ENCODE results near the gene ATP13A4.

ATP13A4 gene

DNA sequence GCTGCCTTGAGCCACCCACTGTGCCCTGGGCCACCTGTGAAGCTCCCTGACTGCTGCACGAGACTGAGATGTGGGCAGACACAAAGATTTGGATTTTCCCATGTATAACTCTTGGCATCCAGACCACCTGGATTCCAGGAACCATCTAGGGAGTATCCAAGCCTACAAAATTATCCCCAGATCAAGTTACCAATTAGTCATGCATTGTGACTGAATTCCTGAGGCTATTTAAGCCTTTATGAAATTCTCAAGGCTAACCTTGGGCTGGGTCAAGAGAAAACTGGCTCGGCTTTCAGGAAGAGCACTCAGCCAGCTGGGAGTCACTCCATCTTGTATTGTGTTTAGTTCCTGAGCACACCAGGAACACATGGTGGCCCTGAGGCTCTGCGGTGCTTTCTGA is 162.8 kb downstream of the ATP13A4 start:
- DNase-seq = no peak

DNA sequence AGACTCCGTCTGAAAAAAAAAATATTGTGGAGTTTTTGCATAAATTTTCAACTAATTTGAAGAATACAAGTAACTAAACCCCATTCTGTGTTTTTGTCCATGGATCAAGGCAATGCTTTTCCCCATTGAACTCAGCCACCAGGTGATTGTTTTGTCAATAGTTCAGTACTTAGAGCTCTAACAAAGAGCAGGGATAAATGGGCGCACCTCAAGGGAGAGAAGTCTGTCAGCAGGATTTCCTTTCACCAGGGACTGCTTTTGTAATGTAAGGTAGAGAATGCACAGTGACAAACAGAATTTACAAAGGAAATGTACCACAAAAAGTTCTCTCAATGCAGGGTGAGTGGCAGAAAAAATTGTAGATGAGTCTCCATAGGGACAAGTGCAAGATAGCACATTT is 165.4 kb downstream of the ATP13A4 start:
- no peak for DNase-seq

DNA sequence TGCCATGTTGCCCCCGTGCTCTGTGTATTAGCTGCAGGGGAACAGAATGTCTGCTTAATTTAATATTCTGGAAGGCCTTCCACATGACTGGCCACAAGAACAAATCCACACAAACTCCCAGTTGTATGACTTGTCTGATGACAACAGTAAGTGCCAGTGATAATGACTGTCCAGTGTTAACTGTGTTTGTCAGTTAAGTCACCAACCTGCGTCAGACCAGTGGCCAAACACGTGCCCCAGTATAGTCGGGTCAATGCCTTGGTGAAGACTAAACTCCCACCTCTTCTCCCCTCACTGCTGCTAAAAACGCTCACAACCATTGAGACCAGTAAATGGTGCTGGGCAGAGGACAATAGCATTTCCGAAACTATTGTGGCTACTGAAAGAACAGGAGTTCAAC is 166.3 kb downstream of the ATP13A4 start:
- DNase-seq = no peak

DNA sequence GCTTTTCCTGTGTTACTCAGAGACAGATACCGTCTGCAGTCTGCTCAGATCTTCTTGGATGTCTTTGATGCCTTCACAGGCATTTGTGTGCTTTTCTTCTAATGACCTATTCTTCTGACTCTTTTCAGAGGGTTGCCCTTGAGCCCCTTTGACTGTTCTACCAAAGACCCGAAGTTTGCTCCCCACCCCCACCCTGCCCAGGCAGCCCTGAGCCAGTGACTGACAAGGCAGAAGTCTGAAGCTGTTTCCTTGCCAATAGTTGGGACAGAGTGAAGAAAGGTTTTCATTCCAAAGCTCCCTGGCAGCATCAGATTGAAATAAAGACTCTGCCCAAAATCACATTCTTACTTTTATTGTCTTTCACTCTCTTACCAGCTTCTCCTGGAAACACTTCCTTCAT is 167.1 kb downstream of the ATP13A4 start:
- no peak for DNase-seq

DNA sequence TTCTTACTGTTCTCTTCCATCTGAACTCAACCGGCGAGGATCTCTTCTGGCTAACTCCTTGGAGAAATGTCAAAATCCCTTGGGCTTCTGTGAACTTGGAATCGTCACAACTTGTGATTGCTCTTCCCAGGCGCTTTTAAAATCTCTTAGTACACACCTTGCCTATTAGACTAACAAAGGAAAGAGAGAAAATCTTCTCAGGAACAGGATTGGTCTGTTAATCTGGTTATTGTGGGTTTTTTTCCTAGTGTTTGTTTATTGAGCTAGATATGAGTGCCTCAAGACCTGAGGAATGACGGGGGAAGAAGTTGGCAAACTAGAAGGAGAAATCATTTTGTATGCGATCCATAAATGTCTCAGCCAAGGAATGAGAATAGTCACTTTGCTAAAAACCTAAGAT is 176.0 kb downstream of the ATP13A4 start, which contains the start of gene ATP13A5:
Gene ATP13A5, minus strand, starts transcription at position 48 of the 400 bp plus-strand sequence. Its CDS starts 28 bp downstream, at position 20.
- no peak for DNase-seq

DNA sequence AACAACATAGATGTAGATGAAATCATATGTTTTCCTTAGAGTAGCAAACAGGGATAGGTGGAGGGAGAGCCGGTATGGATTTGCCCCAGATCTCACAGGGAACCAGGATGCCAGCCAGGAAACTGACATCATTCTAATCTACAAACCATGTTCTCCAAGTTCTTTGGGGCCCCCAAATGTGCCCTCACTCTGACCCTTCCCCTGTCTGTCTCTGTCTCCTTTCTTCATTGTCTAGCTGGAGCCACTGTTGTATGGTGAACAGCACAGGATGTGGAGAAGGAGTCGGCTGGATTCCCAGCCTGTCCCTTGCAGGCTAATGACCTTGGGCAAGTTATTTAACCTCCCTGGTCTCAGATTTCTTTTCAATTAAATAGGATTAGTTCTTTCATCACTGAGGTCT is 177.1 kb downstream of the ATP13A4 start:
- DNase-seq = no peak

DNA sequence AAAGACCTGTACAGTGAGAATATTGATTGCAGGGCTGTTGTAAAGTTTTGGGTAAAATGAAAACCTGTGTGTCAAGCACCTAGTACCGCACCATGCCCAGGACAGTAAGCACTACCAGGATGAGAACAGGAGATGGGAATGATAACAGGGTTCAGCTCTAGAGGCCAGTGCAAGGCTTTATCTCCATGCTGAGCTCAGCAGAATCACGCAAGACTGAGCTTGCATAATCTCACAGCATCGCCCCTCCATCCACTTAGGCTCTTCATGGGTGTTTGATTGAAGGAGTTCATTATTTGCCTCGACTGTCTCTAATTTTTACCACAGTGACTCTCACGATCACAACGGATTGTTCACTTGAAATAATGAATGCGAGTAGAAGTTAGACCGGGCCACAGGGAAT is 179.1 kb downstream of the ATP13A4 start:
- DNase-seq = no peak

DNA sequence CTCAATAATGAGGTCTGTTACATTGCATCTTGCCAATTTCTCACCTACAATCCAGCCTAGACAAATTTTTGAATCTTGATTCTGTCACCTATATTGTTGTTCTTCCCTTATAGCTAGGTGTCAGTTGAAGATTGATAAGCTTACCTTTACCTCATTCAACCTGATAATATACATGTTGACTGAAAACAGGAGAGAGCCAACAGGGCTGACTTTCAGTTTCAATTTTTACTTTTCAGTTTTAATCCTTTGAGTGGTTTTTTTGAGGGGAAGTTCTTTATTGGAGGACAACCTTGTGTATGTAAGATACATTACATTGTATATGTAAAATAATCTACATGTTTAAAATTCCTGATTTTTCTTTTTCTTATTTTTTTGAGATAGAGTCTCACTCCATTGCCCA is 181.9 kb downstream of the ATP13A4 start:
- no peak for DNase-seq

DNA sequence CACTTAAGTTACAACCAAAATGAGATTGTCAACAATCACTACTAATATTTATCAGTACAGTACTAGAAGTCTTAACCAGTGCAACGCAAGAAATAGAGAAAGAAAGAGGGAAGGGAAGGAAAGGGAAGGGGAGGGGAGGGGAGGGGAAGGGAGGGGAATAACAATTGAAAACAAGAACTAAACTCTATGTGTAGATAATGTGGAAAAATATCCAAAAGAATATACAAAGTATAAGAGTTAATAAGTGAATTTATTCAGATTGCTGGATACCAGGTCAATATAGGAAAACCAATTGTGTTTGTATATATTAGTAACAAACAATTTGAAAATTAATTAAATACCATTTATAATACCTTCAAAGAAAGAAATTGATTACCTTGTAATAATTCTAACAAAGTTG is 186.8 kb downstream of the ATP13A4 start:
- no peak for DNase-seq

DNA sequence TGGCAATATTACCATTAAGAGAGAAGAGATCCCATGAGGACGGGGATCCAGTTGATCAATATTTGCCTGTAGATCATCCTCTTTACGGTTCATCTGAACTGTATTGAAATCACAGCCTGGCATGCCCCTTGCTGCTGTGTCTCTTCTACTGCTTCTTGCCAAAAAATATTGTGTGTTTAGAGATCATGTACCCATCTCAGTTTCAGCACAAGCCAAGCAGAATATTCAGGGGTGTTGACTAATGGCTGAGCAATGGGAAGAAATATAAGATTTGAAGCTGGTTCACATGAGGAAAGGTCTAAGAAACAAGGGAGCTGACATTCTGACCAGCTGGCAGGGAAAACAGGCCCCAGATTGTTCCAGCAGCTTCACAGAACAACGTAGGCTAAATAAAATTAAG is 197.4 kb downstream of the ATP13A4 start:
- no peak for DNase-seq

DNA sequence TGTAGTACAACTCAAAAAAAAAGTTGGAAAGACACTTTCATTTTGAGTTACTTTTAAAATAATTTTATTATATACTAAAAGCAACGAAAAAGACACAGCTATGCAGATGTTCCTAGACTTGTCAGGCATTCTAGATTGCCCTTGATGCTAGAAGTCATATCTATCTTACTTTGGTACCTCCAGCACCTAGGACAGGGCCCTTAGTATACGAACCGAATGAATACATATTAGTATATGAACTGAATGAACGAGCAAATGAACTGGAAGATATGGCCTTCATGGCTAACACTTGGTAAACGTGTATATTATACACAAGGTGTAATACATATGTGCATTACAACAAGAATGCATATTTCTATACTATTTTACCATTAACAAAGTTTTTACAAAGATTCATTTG is 200.3 kb downstream of the ATP13A4 start:
- DNase-seq = no peak
